Kidney (tissue), 14 donors: ENCODE data around the gene NEMP1. TPM values are rescaled to one million over a fixed set of nuclear protein-coding genes. Genes with fewer than 3 reads are reported as not detected.

Experiments used
- DNase-seq, 5 donors: peaks; one replicate each; pipeline ENCODE4 v3.0.0-alpha.2; 2013 to 2020
- FAIRE-seq: peaks from 2 replicates; lab custom pipeline; 2012; peaks lifted over from hg19 to GRCh38; lab: Jason Lieb, UNC
- H3K27ac ChIP-seq, 2 donors: one replicate each; pipeline ENCODE4 v1.7.0; 2013; ENCODE audit warnings: low read depth in 2 of 2, low read length in 2 of 2, inconsistent platforms in 1 of 2
- H3K27me3 ChIP-seq: one replicate; pipeline ENCODE4 v1.7.1; 2013; ENCODE audit warnings: low read length, inconsistent platforms; ENCODE audit not compliant: control insufficient read depth, insufficient read depth
- H3K36me3 ChIP-seq, 3 donors: one replicate each; pipeline versions ENCODE4 v1.7.0 to v1.7.1; 2013; ENCODE audit warnings: low read length in 3 of 3, control low read depth in 1 of 3, inconsistent platforms in 1 of 3; ENCODE audit not compliant: insufficient read depth in 3 of 3, control insufficient read depth in 2 of 3
- H3K4me1 ChIP-seq, 3 donors: one replicate each; pipeline versions ENCODE4 v1.7.0 to v1.7.1; 2013; ENCODE audit warnings: low read length in 3 of 3, inconsistent platforms in 1 of 3, low read depth in 1 of 3; ENCODE audit not compliant: control insufficient read depth in 2 of 3, insufficient read depth in 2 of 3
- H3K4me3 ChIP-seq, 3 donors: one replicate each; pipeline versions ENCODE4 v1.7.0 to v1.8.1; 2013; ENCODE audit warnings: low read length in 3 of 3, control low read depth in 1 of 3, inconsistent platforms in 1 of 3
- H3K9ac ChIP-seq, 3 donors: one replicate each; pipeline versions ENCODE4 v1.7.0 to v1.7.1; 2013; ENCODE audit warnings: low read length in 3 of 3, control low read depth in 1 of 3, inconsistent platforms in 1 of 3
- H3K9me3 ChIP-seq, 3 donors: one replicate each; pipeline versions ENCODE4 v1.7.0 to v1.7.1; 2013; ENCODE audit warnings: low read length in 3 of 3, control low read depth in 1 of 3, inconsistent platforms in 1 of 3; ENCODE audit not compliant: control insufficient read depth in 2 of 3, insufficient read depth in 1 of 3
- intact Hi-C: fragments of 100-400 bp; cut with DNase I; formaldehyde crosslinking; loops from one replicate; pipeline ENCODE4 v1.11.1; 2022
- polyA plus RNA-seq: library from polyadenylated mRNA; stranded (reverse); fragments of 350-450 nt; fragmentation: Illumina TruSeq; extraction: RNeasy Lipid Tissue Mini Kit (QIAGEN cat#74804); gene quantifications from one replicate; pipeline ENCODE4 v1.2.3, GENCODE V29; 2014; ENCODE audit warnings: low read depth, low replicate concordance; ENCODE audit not compliant: insufficient read depth
- total RNA-seq: library from RNA; stranded (reverse); fragmentation: NEBNext Ultra II Directional; extraction: Animal tissue kit (Norgen Biotek cat#: 25700); gene quantifications from one replicate; pipeline ENCODE4 v1.2.1, GENCODE V29; 2021
- TF ChIP-seq, protein P1 (sequence below): IDR thresholded peaks from 3 replicates; pipeline ENCODE4 v1.5.1; 2012; ENCODE audit warnings: mild to moderate bottlenecking, moderate library complexity, borderline replicate concordance; ENCODE audit not compliant: insufficient read depth; ENCODE audit errors: extremely low read depth
- donor health status: control.
- donor health status: control.
- donor health status: control.
- donor health status: control.
- donor health status: control.
- donor health status: DM: yes; HTN: yes; CAD: no.
- donor health status: Normal renal cell carcinoma (clear cell type).

NEMP1 gene
- total and polyA plus RNA-seq, 2 donors from 2014 or later: 2.1 to 10.3 TPM

DNA sequence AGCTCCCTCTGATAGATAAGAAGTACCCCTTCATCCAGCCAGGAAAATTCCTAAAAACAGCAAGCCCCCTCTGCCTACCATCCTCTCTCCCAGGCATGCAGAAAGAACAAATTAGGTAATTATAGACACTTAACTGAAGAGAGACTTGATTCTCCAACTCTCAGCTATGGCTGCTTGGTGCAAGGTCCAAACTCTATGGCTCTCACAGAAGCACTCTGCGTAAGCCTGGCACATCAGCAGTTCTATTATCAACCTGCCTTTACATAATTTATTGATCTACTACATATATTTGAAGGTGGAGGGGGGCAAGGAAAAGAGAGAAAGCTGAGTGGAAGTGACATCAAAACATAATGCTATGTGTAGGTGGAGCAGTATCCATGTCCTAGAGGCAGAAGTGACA, 27.6 kb downstream of the NEMP1 start:
- H3K27ac ChIP-seq: no peak overlapping the region
- no peak overlapping the region for H3K4me3 ChIP-seq
- H3K27me3 ChIP-seq: no peaks in the 10 kb centered on the region
- TF ChIP-seq, protein P1, sequence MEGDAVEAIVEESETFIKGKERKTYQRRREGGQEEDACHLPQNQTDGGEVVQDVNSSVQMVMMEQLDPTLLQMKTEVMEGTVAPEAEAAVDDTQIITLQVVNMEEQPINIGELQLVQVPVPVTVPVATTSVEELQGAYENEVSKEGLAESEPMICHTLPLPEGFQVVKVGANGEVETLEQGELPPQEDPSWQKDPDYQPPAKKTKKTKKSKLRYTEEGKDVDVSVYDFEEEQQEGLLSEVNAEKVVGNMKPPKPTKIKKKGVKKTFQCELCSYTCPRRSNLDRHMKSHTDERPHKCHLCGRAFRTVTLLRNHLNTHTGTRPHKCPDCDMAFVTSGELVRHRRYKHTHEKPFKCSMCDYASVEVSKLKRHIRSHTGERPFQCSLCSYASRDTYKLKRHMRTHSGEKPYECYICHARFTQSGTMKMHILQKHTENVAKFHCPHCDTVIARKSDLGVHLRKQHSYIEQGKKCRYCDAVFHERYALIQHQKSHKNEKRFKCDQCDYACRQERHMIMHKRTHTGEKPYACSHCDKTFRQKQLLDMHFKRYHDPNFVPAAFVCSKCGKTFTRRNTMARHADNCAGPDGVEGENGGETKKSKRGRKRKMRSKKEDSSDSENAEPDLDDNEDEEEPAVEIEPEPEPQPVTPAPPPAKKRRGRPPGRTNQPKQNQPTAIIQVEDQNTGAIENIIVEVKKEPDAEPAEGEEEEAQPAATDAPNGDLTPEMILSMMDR: no peak
- H3K9me3 ChIP-seq: no peaks in the 10 kb centered on the region
- intact Hi-C loops: no loop called here
- H3K4me1 ChIP-seq: no peaks in the 10 kb centered on the region
- no peak for FAIRE-seq
- H3K36me3 ChIP-seq: no peaks in the 10 kb centered on the region
- no peak overlapping the region for H3K9ac ChIP-seq
- no peak for DNase-seq

DNA sequence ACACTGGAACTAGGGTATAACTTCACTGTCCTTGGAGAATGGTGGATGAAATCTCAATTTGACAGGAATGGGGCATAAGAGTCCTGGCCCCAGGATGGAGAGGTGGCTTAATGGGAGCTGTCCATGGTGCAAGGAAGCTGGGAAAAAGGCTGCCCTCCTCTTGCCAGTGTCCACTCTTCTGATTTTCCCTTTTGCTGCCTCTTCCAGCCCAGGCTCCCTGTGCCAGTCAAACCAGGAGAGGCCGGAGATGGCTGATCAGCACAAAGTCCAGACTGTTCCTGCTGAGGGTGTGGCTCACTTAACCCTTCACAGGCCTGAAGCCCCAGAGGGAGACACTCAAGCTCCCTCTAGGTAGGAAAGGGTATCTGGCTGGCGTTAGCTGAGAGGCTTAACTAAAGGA, 28.7 kb downstream of the NEMP1 start, which contains the start of gene MYO1A:
Gene MYO1A (minus strand): TSS at position 240 of the 400 bp plus-strand sequence. CDS start 1,806 bp downstream, outside the sequence.
- DNase-seq (peak in 1 of 5 donors; percentile 23), FAIRE-seq (no peak)
- Histone ChIP-seq H3K36me3 (no peaks in the 10 kb centered on the region), H3K27ac (no peak within 1 kb of the TSS), H3K27me3 (no peaks in the 10 kb centered on the region), H3K9me3 (no peaks in the 10 kb centered on the region), H3K9ac (no peak within 1 kb of the TSS), H3K4me1 (no peaks in the 10 kb centered on the region), H3K4me3 (no peak within 1 kb of the TSS)
- TF ChIP-seq, protein P1: no peak
- intact Hi-C loops: no loop called here

DNA sequence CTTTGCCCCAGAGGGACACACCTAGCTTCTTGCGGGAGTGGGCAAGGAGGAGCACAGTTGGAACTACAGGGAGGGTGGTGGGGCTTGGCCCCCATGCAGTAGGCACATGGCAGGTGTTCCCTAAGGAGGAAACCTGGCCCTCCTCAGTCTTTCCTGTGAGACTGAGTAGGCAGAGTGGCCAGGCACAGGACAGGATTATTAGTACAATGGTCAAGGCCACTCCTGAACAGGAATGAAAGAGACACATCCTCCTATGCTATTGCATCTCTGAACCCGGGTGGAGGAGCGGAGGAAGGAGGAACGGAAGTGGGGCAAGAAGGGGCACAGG, 29.5 kb downstream of the NEMP1 start:
- TF ChIP-seq, protein P1: no peak
- DNase-seq (no peak), FAIRE-seq (no peak)
- intact Hi-C loops: no loop called here
- no peak overlapping the region for H3K27ac ChIP-seq
- no peak overlapping the region for H3K9ac ChIP-seq
- no peak overlapping the region for H3K4me3 ChIP-seq
- H3K9me3 ChIP-seq: no peaks in the 10 kb centered on the region
- no peaks in the 10 kb centered on the region for H3K27me3 ChIP-seq
- no peaks in the 10 kb centered on the region for H3K4me1 ChIP-seq
- no peaks in the 10 kb centered on the region for H3K36me3 ChIP-seq
